ENCODE results near the gene PTPRM.

Gene PTPRM

GRCh38 chr18:7812431-7813063 lies 245.4 kb downstream of the PTPRM start:
- no peak for DNase-seq

GRCh38 chr18:7813131-7813530 lies 246.0 kb downstream of the PTPRM start:
- no peak for DNase-seq

- DNase-seq = no peak
Measured at GRCh38 chr18:7814754-7815315, 247.7 kb downstream of the PTPRM start.

GRCh38 chr18:7815787-7816186 lies 248.7 kb downstream of the PTPRM start:
- no peak for DNase-seq

- DNase-seq = no peak
Measured at GRCh38 chr18:7817575-7818230, 250.6 kb downstream of the PTPRM start.

GRCh38 chr18:7821784-7822183 lies 254.7 kb downstream of the PTPRM start:
- no peak for DNase-seq

GRCh38 chr18:7822435-7823331 lies 255.6 kb downstream of the PTPRM start:
- DNase-seq = no peak

- no peak for DNase-seq
Measured at GRCh38 chr18:7824970-7825369, 257.9 kb downstream of the PTPRM start.

- DNase-seq = no peak
Measured at GRCh38 chr18:7830468-7830867, 263.4 kb downstream of the PTPRM start.

GRCh38 chr18:7839548-7839947 lies 272.4 kb downstream of the PTPRM start:
- no peak for DNase-seq

GRCh38 chr18:7840411-7840810 lies 273.3 kb downstream of the PTPRM start:
- DNase-seq = no peak

GRCh38 chr18:7844017-7844416 lies 276.9 kb downstream of the PTPRM start:
- no peak for DNase-seq

GRCh38 chr18:7844418-7844817 lies 277.3 kb downstream of the PTPRM start:
- DNase-seq = no peak

- DNase-seq = no peak
Measured at GRCh38 chr18:7846335-7846734, 279.2 kb downstream of the PTPRM start.

- DNase-seq = no peak
Measured at GRCh38 chr18:7847357-7848053, 280.4 kb downstream of the PTPRM start.

- no peak for DNase-seq
Measured at GRCh38 chr18:7848054-7848412, 280.9 kb downstream of the PTPRM start.

- no peak for DNase-seq
Measured at GRCh38 chr18:7850446-7850845, 283.3 kb downstream of the PTPRM start.

- DNase-seq = no peak
Measured at GRCh38 chr18:7855028-7855427, 287.9 kb downstream of the PTPRM start.

GRCh38 chr18:7855671-7856070 lies 288.6 kb downstream of the PTPRM start:
- DNase-seq = no peak

GRCh38 chr18:7856116-7856515 lies 289.0 kb downstream of the PTPRM start:
- no peak for DNase-seq

- no peak for DNase-seq
Measured at GRCh38 chr18:7856733-7857132, 289.6 kb downstream of the PTPRM start.

GRCh38 chr18:7857562-7857961 lies 290.4 kb downstream of the PTPRM start:
- no peak for DNase-seq

- DNase-seq = no peak
Measured at GRCh38 chr18:7859122-7859521, 292.0 kb downstream of the PTPRM start.
